H1 (cell line): ENCODE data around the gene ATE1. TPM values are rescaled to one million over a fixed set of nuclear protein-coding genes. Genes with fewer than 3 reads are reported as not detected.

Source experiments
- GTF2F1 ChIP-seq: IDR thresholded peaks from 2 replicates; pipeline ENCODE4 v1.6.1; 2012; ENCODE audit warnings: low read depth, low read length, improper control_type of control experiment, borderline replicate concordance
- NRF1 ChIP-seq: IDR thresholded peaks from 2 replicates; pipeline ENCODE4 v1.6.1; 2011; ENCODE audit warnings: mild to moderate bottlenecking, low read depth, low read length, improper control_type of control experiment
- polyA plus RNA-seq, 7 experiments: library from polyadenylated mRNA; depleted of rRNA in 3 of 7; stranded (reverse) in 5 of 7; unstranded in 2 of 7; fragments of >200 nt in 5 of 7; fragments of 200-250 nt in 2 of 7; gene quantifications; 1 replicate in 5 of 7; 2 replicates in 1 of 7; 4 replicates in 1 of 7; pipeline versions ENCODE4 v1.2.1 to v1.2.3, GENCODE V29; 2011 to 2013; ENCODE audit warnings: missing spikeins in 2 of 7, mixed read lengths in 2 of 7
- total RNA-seq: library from RNA; stranded (reverse); fragmentation: NEBNext Ultra II Directional; extraction: Animal tissue kit (Norgen Biotek cat#: 25700); gene quantifications from 2 replicates; pipeline ENCODE4 v1.2.1, GENCODE V29; 2021
- TF ChIP-seq, protein P1 (sequence below): IDR thresholded peaks from 2 replicates; pipeline ENCODE4 v1.6.1; 2012; ENCODE audit warnings: low read length, inconsistent platforms

Gene ATE1
- total and polyA plus RNA-seq, 2 of the 8 experiments (the other 6 are each of a cell fraction or from before 2014, with no cell fraction given) = 8.8 to 26.9 TPM

DNA sequence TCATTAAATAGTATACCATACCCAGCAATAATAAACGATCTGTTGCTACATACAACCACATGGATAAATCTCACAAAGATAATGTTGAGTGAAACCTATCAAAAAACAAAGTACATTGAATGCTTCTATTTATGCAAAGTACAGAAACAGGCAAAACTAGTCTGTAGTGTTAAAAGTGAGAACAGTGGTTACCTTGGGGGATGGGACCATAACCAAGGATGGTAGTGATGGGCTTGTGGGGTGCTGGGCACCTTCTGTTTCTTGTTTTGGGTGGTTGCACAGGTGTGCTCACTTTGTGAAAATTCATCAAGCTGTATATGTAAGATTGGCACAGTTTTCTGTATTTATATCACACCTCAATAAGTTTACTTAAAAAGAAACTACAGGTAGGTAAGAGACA, 105.7 kb downstream of the ATE1 start (continued):
- TF ChIP-seq GTF2F1 (no peak), NRF1 (no peak)
- TF ChIP-seq, protein P1, sequence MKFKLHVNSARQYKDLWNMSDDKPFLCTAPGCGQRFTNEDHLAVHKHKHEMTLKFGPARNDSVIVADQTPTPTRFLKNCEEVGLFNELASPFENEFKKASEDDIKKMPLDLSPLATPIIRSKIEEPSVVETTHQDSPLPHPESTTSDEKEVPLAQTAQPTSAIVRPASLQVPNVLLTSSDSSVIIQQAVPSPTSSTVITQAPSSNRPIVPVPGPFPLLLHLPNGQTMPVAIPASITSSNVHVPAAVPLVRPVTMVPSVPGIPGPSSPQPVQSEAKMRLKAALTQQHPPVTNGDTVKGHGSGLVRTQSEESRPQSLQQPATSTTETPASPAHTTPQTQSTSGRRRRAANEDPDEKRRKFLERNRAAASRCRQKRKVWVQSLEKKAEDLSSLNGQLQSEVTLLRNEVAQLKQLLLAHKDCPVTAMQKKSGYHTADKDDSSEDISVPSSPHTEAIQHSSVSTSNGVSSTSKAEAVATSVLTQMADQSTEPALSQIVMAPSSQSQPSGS = no peak
